ENCODE data around the gene SH2D6.

SH2D6 gene

DNA sequence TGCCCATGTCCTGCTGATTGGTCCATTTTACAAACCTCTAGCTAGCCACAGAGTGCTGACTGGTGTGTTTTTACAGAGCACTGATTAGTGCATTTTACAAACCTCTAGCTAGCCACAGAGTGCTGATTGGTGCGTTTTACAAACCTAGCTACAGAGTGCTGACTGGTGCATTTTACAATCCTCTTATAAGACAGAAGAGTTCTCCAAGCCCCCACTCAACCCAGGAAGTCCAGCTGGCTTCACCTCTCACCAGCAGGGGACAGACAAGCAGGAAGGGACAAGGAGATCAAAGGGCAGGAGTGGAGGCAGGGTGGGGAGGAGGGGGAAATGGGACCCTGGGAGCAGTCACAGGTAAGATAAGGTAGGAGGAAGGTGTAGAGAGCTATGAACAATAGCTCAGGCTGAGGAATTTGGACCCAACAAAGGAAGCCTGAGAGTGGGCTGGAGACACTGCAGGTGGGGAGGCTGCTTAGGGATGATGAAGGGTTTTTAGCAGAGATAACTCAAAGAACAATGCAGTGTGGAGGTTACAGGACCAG is 37.1 kb downstream of the SH2D6 start:
- H3K27ac ChIP-seq (replicated peaks): no peak overlapping the region
- TF ChIP-seq GABPA (IDR thresholded peaks at IDR 0.05; ENCODE audit: low read depth): no peak
- no peak for TF ChIP-seq POLR2AphosphoS5 (IDR thresholded peaks at IDR 0.05; ENCODE audit: low read depth)
- TF ChIP-seq, protein P1, sequence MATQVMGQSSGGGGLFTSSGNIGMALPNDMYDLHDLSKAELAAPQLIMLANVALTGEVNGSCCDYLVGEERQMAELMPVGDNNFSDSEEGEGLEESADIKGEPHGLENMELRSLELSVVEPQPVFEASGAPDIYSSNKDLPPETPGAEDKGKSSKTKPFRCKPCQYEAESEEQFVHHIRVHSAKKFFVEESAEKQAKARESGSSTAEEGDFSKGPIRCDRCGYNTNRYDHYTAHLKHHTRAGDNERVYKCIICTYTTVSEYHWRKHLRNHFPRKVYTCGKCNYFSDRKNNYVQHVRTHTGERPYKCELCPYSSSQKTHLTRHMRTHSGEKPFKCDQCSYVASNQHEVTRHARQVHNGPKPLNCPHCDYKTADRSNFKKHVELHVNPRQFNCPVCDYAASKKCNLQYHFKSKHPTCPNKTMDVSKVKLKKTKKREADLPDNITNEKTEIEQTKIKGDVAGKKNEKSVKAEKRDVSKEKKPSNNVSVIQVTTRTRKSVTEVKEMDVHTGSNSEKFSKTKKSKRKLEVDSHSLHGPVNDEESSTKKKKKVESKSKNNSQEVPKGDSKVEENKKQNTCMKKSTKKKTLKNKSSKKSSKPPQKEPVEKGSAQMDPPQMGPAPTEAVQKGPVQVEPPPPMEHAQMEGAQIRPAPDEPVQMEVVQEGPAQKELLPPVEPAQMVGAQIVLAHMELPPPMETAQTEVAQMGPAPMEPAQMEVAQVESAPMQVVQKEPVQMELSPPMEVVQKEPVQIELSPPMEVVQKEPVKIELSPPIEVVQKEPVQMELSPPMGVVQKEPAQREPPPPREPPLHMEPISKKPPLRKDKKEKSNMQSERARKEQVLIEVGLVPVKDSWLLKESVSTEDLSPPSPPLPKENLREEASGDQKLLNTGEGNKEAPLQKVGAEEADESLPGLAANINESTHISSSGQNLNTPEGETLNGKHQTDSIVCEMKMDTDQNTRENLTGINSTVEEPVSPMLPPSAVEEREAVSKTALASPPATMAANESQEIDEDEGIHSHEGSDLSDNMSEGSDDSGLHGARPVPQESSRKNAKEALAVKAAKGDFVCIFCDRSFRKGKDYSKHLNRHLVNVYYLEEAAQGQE (IDR thresholded peaks at IDR 0.05; ENCODE audit: insufficient replicate concordance, low read depth): no peak
- no peak for TF ChIP-seq SPI1 (IDR thresholded peaks at IDR 0.05; ENCODE audit: borderline replicate concordance, low read depth)
- TF ChIP-seq, protein P2, sequence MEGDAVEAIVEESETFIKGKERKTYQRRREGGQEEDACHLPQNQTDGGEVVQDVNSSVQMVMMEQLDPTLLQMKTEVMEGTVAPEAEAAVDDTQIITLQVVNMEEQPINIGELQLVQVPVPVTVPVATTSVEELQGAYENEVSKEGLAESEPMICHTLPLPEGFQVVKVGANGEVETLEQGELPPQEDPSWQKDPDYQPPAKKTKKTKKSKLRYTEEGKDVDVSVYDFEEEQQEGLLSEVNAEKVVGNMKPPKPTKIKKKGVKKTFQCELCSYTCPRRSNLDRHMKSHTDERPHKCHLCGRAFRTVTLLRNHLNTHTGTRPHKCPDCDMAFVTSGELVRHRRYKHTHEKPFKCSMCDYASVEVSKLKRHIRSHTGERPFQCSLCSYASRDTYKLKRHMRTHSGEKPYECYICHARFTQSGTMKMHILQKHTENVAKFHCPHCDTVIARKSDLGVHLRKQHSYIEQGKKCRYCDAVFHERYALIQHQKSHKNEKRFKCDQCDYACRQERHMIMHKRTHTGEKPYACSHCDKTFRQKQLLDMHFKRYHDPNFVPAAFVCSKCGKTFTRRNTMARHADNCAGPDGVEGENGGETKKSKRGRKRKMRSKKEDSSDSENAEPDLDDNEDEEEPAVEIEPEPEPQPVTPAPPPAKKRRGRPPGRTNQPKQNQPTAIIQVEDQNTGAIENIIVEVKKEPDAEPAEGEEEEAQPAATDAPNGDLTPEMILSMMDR (IDR thresholded peaks at IDR 0.05; ENCODE audit: insufficient read depth, low read length): no peak
- no peak for DNase-seq (ENCODE audit: low read depth in 1 of 2, low spot score in 1 of 2)
- no peaks in the 10 kb centered on the region for H3K27me3 ChIP-seq (ENCODE audit: insufficient read depth, poor library complexity, severe bottlenecking)
- no peak overlapping the region for H3K4me3 ChIP-seq (replicated peaks; ENCODE audit: insufficient read depth, low read length)

DNA sequence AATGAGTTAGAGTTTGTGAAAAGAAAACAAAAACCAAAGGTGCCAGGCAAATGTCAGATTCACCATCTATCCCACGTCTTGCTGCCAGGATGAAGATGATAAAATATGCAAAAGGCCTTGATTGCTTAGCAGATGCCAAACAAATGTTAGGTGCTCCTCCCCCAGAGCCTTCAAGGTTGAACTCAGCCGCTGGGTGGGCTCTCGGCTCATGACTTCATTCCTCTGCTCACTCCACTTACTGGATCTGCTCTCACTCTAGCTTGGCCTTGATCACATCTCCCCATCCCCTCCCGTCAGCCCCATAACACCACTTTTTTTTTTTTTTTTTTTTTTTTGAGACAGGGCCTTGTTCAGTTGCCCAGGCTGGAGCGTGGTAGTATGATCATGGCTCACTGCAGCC is 38.5 kb downstream of the SH2D6 start:
- H3K4me3 ChIP-seq (replicated peaks; ENCODE audit: insufficient read depth, low read length): no peak overlapping the region
- H3K27ac ChIP-seq (replicated peaks): no peak overlapping the region
- H3K27me3 ChIP-seq (ENCODE audit: insufficient read depth, poor library complexity, severe bottlenecking): no peaks in the 10 kb centered on the region
- TF ChIP-seq, protein P1 (IDR thresholded peaks at IDR 0.05; ENCODE audit: insufficient replicate concordance, low read depth): no peak
- no peak for TF ChIP-seq GABPA (IDR thresholded peaks at IDR 0.05; ENCODE audit: low read depth)
- TF ChIP-seq POLR2AphosphoS5 (IDR thresholded peaks at IDR 0.05; ENCODE audit: low read depth): no peak
- TF ChIP-seq, protein P2 (IDR thresholded peaks at IDR 0.05; ENCODE audit: insufficient read depth, low read length): no peak
- TF ChIP-seq SPI1 (IDR thresholded peaks at IDR 0.05; ENCODE audit: borderline replicate concordance, low read depth): no peak
- DNase-seq (ENCODE audit: low read depth in 1 of 2, low spot score in 1 of 2): no peak

DNA sequence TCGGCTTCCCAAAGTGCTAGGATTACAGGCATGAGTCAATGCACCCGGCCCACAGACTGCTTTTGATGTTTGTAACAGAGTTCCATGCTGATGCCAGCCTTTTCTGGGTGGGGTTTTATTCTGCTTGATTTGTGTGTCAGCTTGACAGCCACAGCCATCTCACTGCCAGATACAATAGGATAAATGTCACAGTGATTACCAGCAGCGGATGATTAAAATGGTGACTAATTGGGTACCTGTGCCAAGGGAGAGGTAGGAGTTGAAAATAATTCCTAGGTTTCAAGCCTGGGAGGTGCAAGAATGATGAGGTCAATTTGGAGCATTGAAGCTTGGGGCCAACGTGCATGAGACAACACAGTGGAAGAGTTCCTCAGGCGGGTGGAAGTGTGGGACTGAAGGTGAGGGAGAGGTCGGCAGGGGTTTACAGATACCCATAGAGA is 39.4 kb downstream of the SH2D6 start:
- no peak overlapping the region for H3K4me3 ChIP-seq (replicated peaks; ENCODE audit: insufficient read depth, low read length)
- no peak for TF ChIP-seq SPI1 (IDR thresholded peaks at IDR 0.05; ENCODE audit: borderline replicate concordance, low read depth)
- TF ChIP-seq, protein P1 (IDR thresholded peaks at IDR 0.05; ENCODE audit: insufficient replicate concordance, low read depth): no peak
- TF ChIP-seq GABPA (IDR thresholded peaks at IDR 0.05; ENCODE audit: low read depth): no peak
- no peak for TF ChIP-seq POLR2AphosphoS5 (IDR thresholded peaks at IDR 0.05; ENCODE audit: low read depth)
- TF ChIP-seq, protein P2 (IDR thresholded peaks at IDR 0.05; ENCODE audit: insufficient read depth, low read length): no peak
- no peak overlapping the region for H3K27ac ChIP-seq (replicated peaks)
- H3K27me3 ChIP-seq (ENCODE audit: insufficient read depth, poor library complexity, severe bottlenecking): no peaks in the 10 kb centered on the region
- DNase-seq (ENCODE audit: low read depth in 1 of 2, low spot score in 1 of 2): no peak
